HepG2 (cell line): ENCODE measurements around the gene CGREF1. TPM values are rescaled to one million over a fixed set of nuclear protein-coding genes. Genes with fewer than 3 reads are reported as not detected.

ENCODE experiments used
- BRCA1 ChIP-seq: sonication (generic); formaldehyde crosslinking; IDR thresholded peaks from 2 replicates; pipeline ENCODE4 v1.4.0; 2020; ENCODE audit warnings: missing genetic modification reagents
- DNMT1 ChIP-seq: sonication (generic); formaldehyde crosslinking; IDR thresholded peaks from 2 replicates; pipeline ENCODE4 v1.5.1; 2020; ENCODE audit warnings: mild to moderate bottlenecking, missing genetic modification reagents
- FOSL1 ChIP-seq: sonication (generic); formaldehyde crosslinking; IDR thresholded peaks from 2 replicates; pipeline ENCODE4 v1.9.0; 2021; ENCODE audit warnings: missing genetic modification reagents, borderline replicate concordance
- FOXC1 ChIP-seq: sonication (generic); formaldehyde crosslinking; IDR thresholded peaks from 2 replicates; pipeline ENCODE4 v1.8.0; 2022; ENCODE audit warnings: mild to moderate bottlenecking, missing genetic modification reagents, borderline replicate concordance
- FOXM1 ChIP-seq: sonication (generic); formaldehyde crosslinking; IDR thresholded peaks from 2 replicates; pipeline ENCODE4 v1.5.0; 2020; ENCODE audit warnings: missing genetic modification reagents
- MBD4 ChIP-seq: IDR thresholded peaks from 2 replicates; pipeline ENCODE4 v1.6.1; 2012; ENCODE audit warnings: low read length, inconsistent platforms, borderline replicate concordance
- MIXL1 ChIP-seq: IDR thresholded peaks from 2 replicates; pipeline ENCODE4 v1.6.1; 2016
- NFATC3 ChIP-seq: sonication (generic); formaldehyde crosslinking; IDR thresholded peaks from 2 replicates; pipeline ENCODE4 v1.5.1; 2020; ENCODE audit warnings: mild to moderate bottlenecking, missing genetic modification reagents
- RBM39 ChIP-seq: fragments of 200-400 bp; formaldehyde crosslinking; IDR thresholded peaks from one replicate; pipeline ENCODE4 v1.6.1; 2018; ENCODE audit warnings: antibody characterized with exemption, mild to moderate bottlenecking, low read depth, low read length; ENCODE audit not compliant: poor library complexity, severe bottlenecking
- SALL1 ChIP-seq: sonication (generic); formaldehyde crosslinking; IDR thresholded peaks from 2 replicates; pipeline ENCODE4 v1.8.0; 2022; ENCODE audit warnings: mild to moderate bottlenecking, missing genetic modification reagents
- SP5 ChIP-seq: IDR thresholded peaks from 2 replicates; pipeline ENCODE4 v1.6.1; 2016; ENCODE audit warnings: low read depth, borderline replicate concordance
- ZBTB46 ChIP-seq: sonication (generic); formaldehyde crosslinking; IDR thresholded peaks from 2 replicates; pipeline ENCODE4 v1.4.0; 2020; ENCODE audit warnings: mild to moderate bottlenecking, missing genetic modification reagents, borderline replicate concordance
- ZFP36L1 ChIP-seq: sonication (generic); formaldehyde crosslinking; IDR thresholded peaks from 2 replicates; pipeline ENCODE4 v1.8.0; 2022; ENCODE audit warnings: mild to moderate bottlenecking, missing genetic modification reagents, moderate library complexity
- ZFY ChIP-seq: sonication (generic); formaldehyde crosslinking; IDR thresholded peaks from 2 replicates; pipeline ENCODE4 v1.4.0; 2020; ENCODE audit warnings: missing genetic modification reagents
- ZNF235 ChIP-seq: sonication (generic); formaldehyde crosslinking; IDR thresholded peaks from 2 replicates; pipeline ENCODE4 v1.8.1; 2023; ENCODE audit warnings: mild to moderate bottlenecking, missing genetic modification reagents, borderline replicate concordance
- ZNF549 ChIP-seq: sonication (generic); formaldehyde crosslinking; IDR thresholded peaks from 2 replicates; pipeline ENCODE4 v1.5.0; 2020; ENCODE audit warnings: missing genetic modification reagents
- ZNF629 ChIP-seq: sonication (generic); formaldehyde crosslinking; conservative IDR thresholded peaks from 2 replicates; pipeline ENCODE4 v1.5.0; 2020; ENCODE audit warnings: missing genetic modification reagents
- ZNF674 ChIP-seq: sonication (generic); formaldehyde crosslinking; IDR thresholded peaks from 2 replicates; pipeline ENCODE4 v1.5.0; 2020; ENCODE audit warnings: low read depth, mild to moderate bottlenecking, missing genetic modification reagents
- ZNF746 ChIP-seq: sonication (generic); formaldehyde crosslinking; IDR thresholded peaks from 2 replicates; pipeline ENCODE4 v1.8.0; 2022; ENCODE audit warnings: mild to moderate bottlenecking, missing genetic modification reagents
- polyA plus RNA-seq, 8 experiments: library from polyadenylated mRNA; depleted of rRNA in 3 of 8; stranded (reverse) in 7 of 8; unstranded in 1 of 8; fragments of >200 nt; fragmentation: Illumina TruSeq in 4 of 8; extraction: Trizol in 4 of 8; gene quantifications; 2 replicates each; pipeline versions ENCODE4 v1.2.1 to v1.2.3, GENCODE V29; 2011 to 2016; ENCODE audit warnings: low read depth in 4 of 8, missing spikeins in 1 of 8, mixed read lengths in 1 of 8; ENCODE audit not compliant: insufficient read depth in 1 of 8
- total RNA-seq, 5 experiments: library from RNA; depleted of rRNA; stranded (reverse); fragments of >200 nt; fragmentation: Illumina TruSeq; extraction: Trizol; gene quantifications; 2 replicates each; pipeline ENCODE4 v1.2.3, GENCODE V29; 2016; ENCODE audit warnings: low read depth in 1 of 5
- TF ChIP-seq, protein P1 (sequence below): IDR thresholded peaks from 2 replicates; pipeline ENCODE4 v1.6.1; 2016
- TF ChIP-seq, protein P2 (sequence below), 2 experiments: sonication (generic) in 1 of 2; formaldehyde crosslinking in 1 of 2; IDR thresholded peaks; 2 replicates each; pipeline versions ENCODE4 v1.4.0 to v1.6.1; 2018 to 2020; ENCODE audit warnings: missing genetic modification reagents in 2 of 2, borderline replicate concordance in 1 of 2, low read depth in 1 of 2, mild to moderate bottlenecking in 1 of 2, missing biosample characterization in 1 of 2

Gene CGREF1
- total and polyA plus RNA-seq, 2 of the 13 experiments (the other 11 are each of a cell fraction or from before 2014, with no cell fraction given), result 13.9 to 23.4 TPM

GRCh38 chr2:27089111-27089954, 29.6 kb downstream of the CGREF1 start (continued):
- no peak for TF ChIP-seq BRCA1 (CRISPR knock-in tag)
- TF ChIP-seq, protein P1, sequence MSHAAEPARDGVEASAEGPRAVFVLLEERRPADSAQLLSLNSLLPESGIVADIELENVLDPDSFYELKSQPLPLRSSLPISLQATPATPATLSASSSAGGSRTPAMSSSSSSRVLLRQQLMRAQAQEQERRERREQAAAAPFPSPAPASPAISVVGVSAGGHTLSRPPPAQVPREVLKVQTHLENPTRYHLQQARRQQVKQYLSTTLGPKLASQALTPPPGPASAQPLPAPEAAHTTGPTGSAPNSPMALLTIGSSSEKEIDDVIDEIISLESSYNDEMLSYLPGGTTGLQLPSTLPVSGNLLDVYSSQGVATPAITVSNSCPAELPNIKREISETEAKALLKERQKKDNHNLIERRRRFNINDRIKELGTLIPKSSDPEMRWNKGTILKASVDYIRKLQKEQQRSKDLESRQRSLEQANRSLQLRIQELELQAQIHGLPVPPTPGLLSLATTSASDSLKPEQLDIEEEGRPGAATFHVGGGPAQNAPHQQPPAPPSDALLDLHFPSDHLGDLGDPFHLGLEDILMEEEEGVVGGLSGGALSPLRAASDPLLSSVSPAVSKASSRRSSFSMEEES (CRISPR knock-in tag), result no peak
- TF ChIP-seq NFATC3 (CRISPR knock-in tag), result no peak
- TF ChIP-seq ZNF674, result no peak
- TF ChIP-seq, protein P2, sequence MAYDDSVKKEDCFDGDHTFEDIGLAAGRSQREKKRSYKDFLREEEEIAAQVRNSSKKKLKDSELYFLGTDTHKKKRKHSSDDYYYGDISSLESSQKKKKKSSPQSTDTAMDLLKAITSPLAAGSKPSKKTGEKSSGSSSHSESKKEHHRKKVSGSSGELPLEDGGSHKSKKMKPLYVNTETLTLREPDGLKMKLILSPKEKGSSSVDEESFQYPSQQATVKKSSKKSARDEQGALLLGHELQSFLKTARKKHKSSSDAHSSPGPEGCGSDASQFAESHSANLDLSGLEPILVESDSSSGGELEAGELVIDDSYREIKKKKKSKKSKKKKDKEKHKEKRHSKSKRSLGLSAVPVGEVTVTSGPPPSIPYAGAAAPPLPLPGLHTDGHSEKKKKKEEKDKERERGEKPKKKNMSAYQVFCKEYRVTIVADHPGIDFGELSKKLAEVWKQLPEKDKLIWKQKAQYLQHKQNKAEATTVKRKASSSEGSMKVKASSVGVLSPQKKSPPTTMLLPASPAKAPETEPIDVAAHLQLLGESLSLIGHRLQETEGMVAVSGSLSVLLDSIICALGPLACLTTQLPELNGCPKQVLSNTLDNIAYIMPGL (CRISPR knock-in tag; IDR thresholded peaks at IDR 0.05; ENCODE audit: borderline replicate concordance in 1 of 2, low read depth in 1 of 2), result no peak
- no peak for TF ChIP-seq DNMT1 (CRISPR knock-in tag)
- no peak for TF ChIP-seq ZBTB46 (CRISPR knock-in tag)
- peak; percentile 19; the same call in 1 of the 2 replicates for TF ChIP-seq SALL1 (CRISPR knock-in tag)
- TF ChIP-seq ZFY (CRISPR knock-in tag), result peak; percentile 10; the same call in 1 of the 2 replicates
- TF ChIP-seq MIXL1 (CRISPR knock-in tag), result no peak
- no peak for TF ChIP-seq ZFP36L1 (CRISPR knock-in tag)
- TF ChIP-seq FOXC1 (CRISPR knock-in tag), result no peak
- no peak for TF ChIP-seq ZNF746 (CRISPR knock-in tag)
- no peak for TF ChIP-seq ZNF235 (CRISPR knock-in tag)
- no peak for TF ChIP-seq MBD4
- no peak for TF ChIP-seq ZNF629 (CRISPR knock-in tag)
- TF ChIP-seq FOSL1 (CRISPR knock-in tag), result no peak
- no peak for TF ChIP-seq ZNF549 (CRISPR knock-in tag)
- TF ChIP-seq RBM39, result no peak
- TF ChIP-seq SP5 (CRISPR knock-in tag), result no peak
- no peak for TF ChIP-seq FOXM1 (CRISPR knock-in tag)
